ENCODE measurements around the gene GRB14.
"Not testable (repeated sequence)": the region's sequence is repeated elsewhere in the genome, so short reads cannot be mapped to it uniquely, and the experiment has no call there.

Gene GRB14

GRCh38 chr2:164560181-164560792 is 61.0 kb downstream of the GRB14 start:
- in situ Hi-C loops (cut with HindIII; ENCODE audit: low sequenced_read_pairs) = no loop called here
- DNase-seq (ENCODE audit: low read depth) = peak; percentile 15
- no peak overlapping the region for H3K4me3 ChIP-seq (ENCODE audit: low read depth, low read length)
- TF ChIP-seq, protein P1, sequence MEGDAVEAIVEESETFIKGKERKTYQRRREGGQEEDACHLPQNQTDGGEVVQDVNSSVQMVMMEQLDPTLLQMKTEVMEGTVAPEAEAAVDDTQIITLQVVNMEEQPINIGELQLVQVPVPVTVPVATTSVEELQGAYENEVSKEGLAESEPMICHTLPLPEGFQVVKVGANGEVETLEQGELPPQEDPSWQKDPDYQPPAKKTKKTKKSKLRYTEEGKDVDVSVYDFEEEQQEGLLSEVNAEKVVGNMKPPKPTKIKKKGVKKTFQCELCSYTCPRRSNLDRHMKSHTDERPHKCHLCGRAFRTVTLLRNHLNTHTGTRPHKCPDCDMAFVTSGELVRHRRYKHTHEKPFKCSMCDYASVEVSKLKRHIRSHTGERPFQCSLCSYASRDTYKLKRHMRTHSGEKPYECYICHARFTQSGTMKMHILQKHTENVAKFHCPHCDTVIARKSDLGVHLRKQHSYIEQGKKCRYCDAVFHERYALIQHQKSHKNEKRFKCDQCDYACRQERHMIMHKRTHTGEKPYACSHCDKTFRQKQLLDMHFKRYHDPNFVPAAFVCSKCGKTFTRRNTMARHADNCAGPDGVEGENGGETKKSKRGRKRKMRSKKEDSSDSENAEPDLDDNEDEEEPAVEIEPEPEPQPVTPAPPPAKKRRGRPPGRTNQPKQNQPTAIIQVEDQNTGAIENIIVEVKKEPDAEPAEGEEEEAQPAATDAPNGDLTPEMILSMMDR (IDR thresholded peaks at IDR 0.05; ENCODE audit: low read depth, low read length, missing control alignments) = peak; percentile 52

DNA sequence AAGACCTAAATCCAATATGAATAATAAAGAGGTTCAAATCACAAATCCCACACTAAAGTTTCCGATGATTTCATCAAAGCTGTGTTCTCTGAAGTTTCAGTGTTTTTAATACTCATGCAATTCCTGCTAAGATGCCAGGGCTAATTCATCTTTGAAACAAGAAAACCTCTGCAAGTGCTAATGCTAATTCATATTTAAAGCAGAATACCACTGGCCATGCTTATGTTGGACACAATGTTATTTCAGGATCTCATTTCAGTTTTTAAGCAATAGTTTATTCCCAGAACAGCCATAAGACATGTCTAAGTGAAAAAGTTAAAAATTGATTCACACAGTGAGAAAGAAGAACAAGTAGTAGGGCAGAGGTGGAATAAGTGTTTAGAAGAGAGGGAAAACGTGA is 62.8 kb downstream of the GRB14 start:
- TF ChIP-seq, protein P1 (IDR thresholded peaks at IDR 0.05; ENCODE audit: low read depth, low read length, missing control alignments) = no peak
- H3K4me3 ChIP-seq (ENCODE audit: low read depth, low read length) = no peak overlapping the region
- DNase-seq (ENCODE audit: low read depth) = no peak
- in situ Hi-C loops (cut with HindIII; ENCODE audit: low sequenced_read_pairs) = no loop called here

GRCh38 chr2:164554487-164554886 is 66.8 kb downstream of the GRB14 start:
- in situ Hi-C loops (cut with HindIII; ENCODE audit: low sequenced_read_pairs) = no loop called here
- H3K4me3 ChIP-seq (ENCODE audit: low read depth, low read length) = no peak overlapping the region
- DNase-seq (ENCODE audit: low read depth) = no peak

DNA sequence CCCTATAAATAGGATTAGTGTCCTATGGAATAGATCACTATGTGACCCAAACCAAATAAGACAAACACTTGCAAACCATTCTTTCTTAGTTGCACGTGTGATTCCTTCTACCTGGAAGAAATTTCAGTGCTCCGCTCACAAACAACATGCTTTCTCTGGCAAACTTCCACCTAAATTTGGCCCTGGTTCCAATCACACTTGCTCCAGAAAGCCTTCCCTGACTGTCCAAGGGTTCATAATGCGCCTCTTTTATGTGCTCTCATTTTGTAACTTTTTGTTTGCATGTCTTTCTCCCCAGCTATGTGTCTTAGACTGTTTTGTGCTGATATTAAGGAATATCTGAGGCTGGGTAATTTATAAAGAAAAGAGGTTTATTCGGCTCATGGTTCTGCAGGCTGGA is 69.8 kb downstream of the GRB14 start:
- in situ Hi-C loops (cut with HindIII; ENCODE audit: low sequenced_read_pairs) = no loop called here
- no peak for DNase-seq (ENCODE audit: low read depth)
- TF ChIP-seq, protein P1 (IDR thresholded peaks at IDR 0.05; ENCODE audit: low read depth, low read length, missing control alignments) = no peak
- no peak overlapping the region for H3K4me3 ChIP-seq (ENCODE audit: low read depth, low read length)

More at GRCh38 chr2:164554487-164554886, 66.8 kb downstream of the GRB14 start:
- TF ChIP-seq, protein P1 (IDR thresholded peaks at IDR 0.05; ENCODE audit: low read depth, low read length, missing control alignments) = no peak

GRCh38 chr2:164549705-164550104 is 71.6 kb downstream of the GRB14 start:
- DNase-seq (ENCODE audit: low read depth); in situ Hi-C loops (cut with HindIII; ENCODE audit: low sequenced_read_pairs): not testable (repeated sequence)

DNA sequence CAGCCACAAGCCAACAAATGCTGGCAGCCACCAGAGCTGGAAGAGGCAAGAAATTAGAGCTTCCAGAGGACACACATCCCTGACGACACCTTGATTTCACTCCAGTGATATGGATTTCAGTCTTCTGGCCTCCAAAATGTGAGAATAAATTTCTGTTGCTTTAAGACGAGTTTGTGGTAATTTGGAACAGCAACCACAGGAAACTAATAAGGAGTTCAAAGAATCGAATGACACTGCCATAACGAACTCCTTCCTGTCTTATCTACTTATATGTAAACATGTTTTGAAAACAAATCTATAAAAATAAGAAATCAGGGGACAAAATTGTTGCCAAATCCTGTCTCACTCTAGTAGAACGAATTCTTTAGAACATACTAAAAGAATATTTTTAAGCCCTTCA is 75.8 kb downstream of the GRB14 start:
- no peak overlapping the region for H3K4me3 ChIP-seq (ENCODE audit: low read depth, low read length)
- TF ChIP-seq, protein P1 (IDR thresholded peaks at IDR 0.05; ENCODE audit: low read depth, low read length, missing control alignments) = no peak
- in situ Hi-C loops (cut with HindIII; ENCODE audit: low sequenced_read_pairs) = no loop called here
- no peak for DNase-seq (ENCODE audit: low read depth)

More at GRCh38 chr2:164549705-164550104, 71.6 kb downstream of the GRB14 start:
- H3K4me3 ChIP-seq (ENCODE audit: low read depth, low read length) = not testable (repeated sequence)

DNA sequence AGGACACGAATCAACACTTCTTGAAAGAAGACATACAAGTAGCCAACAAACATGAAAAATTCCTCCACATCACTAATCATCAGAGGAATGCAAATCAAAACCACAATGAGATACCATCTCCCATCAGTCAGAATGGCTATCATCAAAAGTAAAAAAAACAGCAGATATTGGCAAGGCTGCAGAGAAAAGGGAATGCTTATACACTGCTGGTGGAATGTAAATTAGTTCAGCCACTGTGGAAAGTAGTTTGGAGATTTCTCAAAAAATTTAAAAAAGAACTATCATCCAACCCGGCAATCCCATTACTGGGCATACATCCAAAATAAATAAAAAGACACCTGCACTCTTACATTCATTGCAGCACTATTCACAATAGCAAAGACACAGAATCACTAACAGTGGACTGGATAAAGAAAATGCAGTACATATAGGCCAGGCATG is 78.7 kb downstream of the GRB14 start:
- in situ Hi-C loops (cut with HindIII; ENCODE audit: low sequenced_read_pairs) = no loop called here
- TF ChIP-seq, protein P1 (IDR thresholded peaks at IDR 0.05; ENCODE audit: low read depth, low read length, missing control alignments) = no peak
- peak; percentile 80 for DNase-seq (ENCODE audit: low read depth)
- no peak overlapping the region for H3K4me3 ChIP-seq (ENCODE audit: low read depth, low read length)
